A549 (cell line): ENCODE measurements around the gene SLCO4A1. TPM values are rescaled to one million over a fixed set of nuclear protein-coding genes. Genes with fewer than 3 reads are reported as not detected.

Experiments used
- ATAC-seq, 2 experiments: fragments of 200-7000 bp in 1 of 2; fragments of >200 bp in 1 of 2; cut with Nextera tagmentation in 1 of 2; cut with Tn5 transposase in 1 of 2; 3 replicates each; pipeline versions ENCODE4 v1.8.0 to v1.9.1; 2018 to 2020; ENCODE audit warnings: mild to moderate bottlenecking in 1 of 2, moderate library complexity in 1 of 2
- CTCF ChIA-PET: fragments of 300-600 bp; sonication (Branson Sonifier 250); formaldehyde crosslinking; extraction: SDS; loops from one replicate; lab custom pipeline; 2021; ENCODE audit warnings: antibody characterized with exemption, inconsistent platforms; lab: Yijun Ruan, JAX
- POLR2A ChIA-PET: fragments of 350-600 bp; formaldehyde crosslinking; extraction: SDS; loops from one replicate; lab custom pipeline; 2021; ENCODE audit warnings: antibody characterized with exemption, inconsistent platforms; lab: Yijun Ruan, JAX
- DNase-seq, 2 experiments: peaks; one replicate each; pipeline versions ENCODE4 v3.0.0 to v3.0.0-alpha.2; 2011 to 2016; ENCODE audit warnings: low read depth in 1 of 2, low spot score in 1 of 2
- FAIRE-seq: peaks from 2 replicates; lab custom pipeline; 2011; peaks lifted over from hg19 to GRCh38; lab: Jason Lieb, UNC
- H3K27ac ChIP-seq, 2 experiments: fragments of >200 bp; sonication (Bioruptor Twin); formaldehyde crosslinking; 3 replicates each; pipeline ENCODE4 v1.5.1; 2016 to 2017
- H3K4me1 ChIP-seq: fragments of >200 bp; sonication (Bioruptor Twin); formaldehyde crosslinking; 3 replicates; pipeline ENCODE4 v1.6.1; 2016
- H3K4me2 ChIP-seq: fragments of >200 bp; sonication (Bioruptor Twin); formaldehyde crosslinking; 3 replicates; pipeline ENCODE4 v1.6.1; 2016
- H3K4me3 ChIP-seq: fragments of >200 bp; sonication (Bioruptor Twin); formaldehyde crosslinking; 3 replicates; pipeline ENCODE4 v1.5.1; 2016
- H3K9me3 ChIP-seq: fragments of >200 bp; sonication (Bioruptor Twin); formaldehyde crosslinking; 3 replicates; pipeline ENCODE4 v1.6.1; 2016
- CEBPB ChIP-seq, 2 experiments: fragments of >200 bp in 1 of 2; sonication (Bioruptor Twin) in 1 of 2; formaldehyde crosslinking in 1 of 2; IDR thresholded peaks; 2 replicates each; pipeline ENCODE4 v1.6.1; 2012 to 2016
- CHD4 ChIP-seq: fragments of 200-600 bp; sonication (generic); IDR thresholded peaks from 2 replicates; pipeline ENCODE4 v1.6.1; 2016; ENCODE audit warnings: antibody characterized with exemption, mild to moderate bottlenecking, borderline replicate concordance
- EHMT2 ChIP-seq: fragments of 200-600 bp; sonication (generic); IDR thresholded peaks from 2 replicates; pipeline ENCODE4 v1.6.1; 2016; ENCODE audit warnings: antibody characterized with exemption, low read depth, mild to moderate bottlenecking, moderate library complexity
- ESRRA ChIP-seq: fragments of 150-350 bp; IDR thresholded peaks from 2 replicates; pipeline ENCODE4 v1.6.1; 2014; ENCODE audit warnings: mild to moderate bottlenecking, low read length, borderline replicate concordance
- HDAC2 ChIP-seq: fragments of 200-600 bp; sonication (generic); IDR thresholded peaks from 2 replicates; pipeline ENCODE4 v1.6.1; 2016
- HEYL ChIP-seq: fragments of 250-450 bp; sonication (Bioruptor Pico); IDR thresholded peaks from 2 replicates; pipeline ENCODE4 v1.8.0; 2021; ENCODE audit warnings: mild to moderate bottlenecking, moderate library complexity
- HOXB5 ChIP-seq: fragments of 250-450 bp; sonication (Bioruptor Pico); IDR thresholded peaks from 2 replicates; pipeline ENCODE4 v1.5.0; 2020; ENCODE audit warnings: mild to moderate bottlenecking, moderate library complexity
- JUN ChIP-seq, 2 experiments: fragments of >200 bp; sonication (Bioruptor Twin); formaldehyde crosslinking; IDR thresholded peaks; 2 replicates in 1 of 2; 3 replicates in 1 of 2; pipeline ENCODE4 v1.6.1; 2016 to 2017
- KDM1A ChIP-seq: fragments of 200-600 bp; sonication (generic); IDR thresholded peaks from 2 replicates; pipeline ENCODE4 v1.6.1; 2016; ENCODE audit warnings: low read depth, mild to moderate bottlenecking
- MYC ChIP-seq: IDR thresholded peaks from 2 replicates; pipeline ENCODE4 v1.6.1; 2012; ENCODE audit warnings: mild to moderate bottlenecking, inconsistent platforms, low read length, improper control_type of control experiment, borderline replicate concordance
- NPAS2 ChIP-seq: fragments of 250-450 bp; sonication (Bioruptor Pico); IDR thresholded peaks from 2 replicates; pipeline ENCODE4 v1.8.0; 2022; ENCODE audit warnings: mild to moderate bottlenecking, moderate library complexity, borderline replicate concordance
- NR3C1 ChIP-seq: fragments of >200 bp; sonication (Bioruptor Twin); formaldehyde crosslinking; IDR thresholded peaks from 3 replicates; pipeline ENCODE4 v1.6.1; 2017
- PHF8 ChIP-seq: fragments of 200-600 bp; sonication (generic); IDR thresholded peaks from 2 replicates; pipeline ENCODE4 v1.6.1; 2016; ENCODE audit warnings: low read depth, mild to moderate bottlenecking, antibody characterized with exemption, moderate library complexity, borderline replicate concordance
- RCOR1 ChIP-seq: fragments of 150-350 bp; IDR thresholded peaks from 2 replicates; pipeline ENCODE4 v1.6.1; 2014; ENCODE audit warnings: antibody characterized with exemption, low read length, low read depth
- RFX5 ChIP-seq: fragments of 450-650 bp; IDR thresholded peaks from 2 replicates; pipeline ENCODE4 v1.7.1; 2014; ENCODE audit warnings: antibody characterized with exemption, mild to moderate bottlenecking, moderate library complexity
- SMC3 ChIP-seq: fragments of >200 bp; sonication (Bioruptor Twin); formaldehyde crosslinking; IDR thresholded peaks from 3 replicates; pipeline ENCODE4 v1.6.1; 2018; ENCODE audit warnings: inconsistent platforms
- TFCP2L1 ChIP-seq: fragments of 250-450 bp; sonication (Bioruptor Pico); IDR thresholded peaks from 2 replicates; pipeline ENCODE4 v1.5.0; 2021; ENCODE audit warnings: mild to moderate bottlenecking
- ZC3H11A ChIP-seq: fragments of 450-650 bp; IDR thresholded peaks from 2 replicates; pipeline ENCODE4 v1.6.1; 2014; ENCODE audit warnings: antibody characterized with exemption, mild to moderate bottlenecking
- ZNF302 ChIP-seq: fragments of 250-450 bp; sonication (Bioruptor Pico); IDR thresholded peaks from 2 replicates; pipeline ENCODE4 v1.9.0; 2021; ENCODE audit warnings: inconsistent platforms, mild to moderate bottlenecking, moderate library complexity
- WGBS: methylation state at CpG from one replicate; pipeline ENCODE4 v1.1.6; 2017; ENCODE audit errors: missing lambda C conversion rate; 5-methylcytosine and 5-hydroxymethylcytosine counted together
- polyA plus RNA-seq, 4 experiments: library from polyadenylated mRNA; depleted of rRNA in 3 of 4; stranded (reverse); fragments of >200 nt; fragmentation: RNase III in 1 of 4; extraction: RNeasy Plus Mini Kit Qiagen cat#74134 plus additional on column Dnase treatment in 1 of 4; gene quantifications; 2 replicates in 3 of 4; 3 replicates in 1 of 4; pipeline ENCODE4 v1.2.3, GENCODE V29; 2011 to 2017
- TF ChIP-seq, protein P1 (sequence below): fragments of 250-450 bp; sonication (Bioruptor Pico); IDR thresholded peaks from 2 replicates; pipeline ENCODE4 v1.5.0; 2021; ENCODE audit warnings: mild to moderate bottlenecking, moderate library complexity, borderline replicate concordance
- TF ChIP-seq, protein P2 (sequence below): IDR thresholded peaks from 2 replicates; pipeline ENCODE4 v1.6.1; 2012
- TF ChIP-seq, protein P3 (sequence below): fragments of >200 bp; sonication (Bioruptor Twin); formaldehyde crosslinking; IDR thresholded peaks from 3 replicates; pipeline ENCODE4 v1.5.1; 2016
- TF ChIP-seq, protein P4 (sequence below): fragments of 200-600 bp; sonication (generic); IDR thresholded peaks from 2 replicates; pipeline ENCODE4 v1.6.1; 2016; ENCODE audit warnings: antibody characterized with exemption, mild to moderate bottlenecking, moderate library complexity
- TF ChIP-seq, protein P5 (sequence below): fragments of 250-450 bp; sonication (Bioruptor Pico); IDR thresholded peaks from 2 replicates; pipeline ENCODE4 v1.5.0; 2020; ENCODE audit warnings: low read depth, mild to moderate bottlenecking, moderate library complexity
- TF ChIP-seq, protein P6 (sequence below): IDR thresholded peaks from 2 replicates; pipeline ENCODE4 v1.6.1; 2012; ENCODE audit warnings: low read depth, borderline replicate concordance
- TF ChIP-seq, protein P7 (sequence below): IDR thresholded peaks from 2 replicates; pipeline ENCODE4 v1.6.1; 2012

The SLCO4A1 gene
- polyA plus RNA-seq, 2 of the 4 experiments (the other 2 are of a cell fraction), result 1.3 to 11.2 TPM

DNA sequence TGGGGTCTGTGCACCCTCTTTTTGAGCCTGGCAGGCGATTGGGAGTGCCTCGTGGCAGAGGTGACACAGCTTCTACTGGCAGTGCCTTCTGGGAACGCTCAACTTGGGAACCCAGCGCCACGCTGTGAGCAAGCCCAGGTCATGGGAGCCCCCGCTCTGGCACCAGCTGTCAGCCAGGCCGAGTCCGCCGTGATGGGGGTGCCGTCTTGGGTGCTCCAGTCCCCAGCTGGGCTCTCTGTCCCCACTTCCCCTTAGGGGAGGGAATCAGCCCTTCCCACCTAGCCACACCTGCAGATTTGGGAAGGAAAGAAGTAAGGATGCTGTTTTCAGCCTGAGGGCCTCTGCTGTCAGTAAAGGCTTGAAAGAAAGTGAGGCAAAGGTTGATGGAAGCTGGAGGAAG is 35.4 kb downstream of the SLCO4A1 start:
- WGBS, result 64% methylated on average over 10 of the region's 10 CpGs
- H3K27ac ChIP-seq, result no peak overlapping the region
- POLR2A ChIA-PET, result no interaction called here
- no peaks in the 10 kb centered on the region for H3K4me1 ChIP-seq
- ATAC-seq (no peak), FAIRE-seq (no peak), DNase-seq (no peak)
- no peak overlapping the region for H3K4me2 ChIP-seq
- CTCF ChIA-PET, result interaction anchor here (1.1 to 3.0 kb wide), 3 partner anchors 8 to 114 kb away, joined by 3 to 23 read pairs (median 3); no protein-coding TSS in a partner anchor
- no peak overlapping the region for H3K4me3 ChIP-seq
- TF ChIP-seq ESRRA (no peak), EHMT2 (no peak), HOXB5 (CRISPR knock-in tag) (no peak), JUN (IDR thresholded peaks at IDR 0.05) (no peak), CEBPB (IDR thresholded peaks at IDR 0.05) (no peak), HEYL (CRISPR knock-in tag) (no peak), RFX5 (no peak), NR3C1 (no peak), SMC3 (no peak), KDM1A (no peak), CHD4 (no peak), RCOR1 (no peak), PHF8 (no peak), ZC3H11A (no peak)
- TF ChIP-seq, protein P1, sequence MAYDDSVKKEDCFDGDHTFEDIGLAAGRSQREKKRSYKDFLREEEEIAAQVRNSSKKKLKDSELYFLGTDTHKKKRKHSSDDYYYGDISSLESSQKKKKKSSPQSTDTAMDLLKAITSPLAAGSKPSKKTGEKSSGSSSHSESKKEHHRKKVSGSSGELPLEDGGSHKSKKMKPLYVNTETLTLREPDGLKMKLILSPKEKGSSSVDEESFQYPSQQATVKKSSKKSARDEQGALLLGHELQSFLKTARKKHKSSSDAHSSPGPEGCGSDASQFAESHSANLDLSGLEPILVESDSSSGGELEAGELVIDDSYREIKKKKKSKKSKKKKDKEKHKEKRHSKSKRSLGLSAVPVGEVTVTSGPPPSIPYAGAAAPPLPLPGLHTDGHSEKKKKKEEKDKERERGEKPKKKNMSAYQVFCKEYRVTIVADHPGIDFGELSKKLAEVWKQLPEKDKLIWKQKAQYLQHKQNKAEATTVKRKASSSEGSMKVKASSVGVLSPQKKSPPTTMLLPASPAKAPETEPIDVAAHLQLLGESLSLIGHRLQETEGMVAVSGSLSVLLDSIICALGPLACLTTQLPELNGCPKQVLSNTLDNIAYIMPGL (CRISPR knock-in tag), result no peak
- TF ChIP-seq, protein P2, sequence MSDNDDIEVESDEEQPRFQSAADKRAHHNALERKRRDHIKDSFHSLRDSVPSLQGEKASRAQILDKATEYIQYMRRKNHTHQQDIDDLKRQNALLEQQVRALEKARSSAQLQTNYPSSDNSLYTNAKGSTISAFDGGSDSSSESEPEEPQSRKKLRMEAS, result no peak
- TF ChIP-seq, protein P3, sequence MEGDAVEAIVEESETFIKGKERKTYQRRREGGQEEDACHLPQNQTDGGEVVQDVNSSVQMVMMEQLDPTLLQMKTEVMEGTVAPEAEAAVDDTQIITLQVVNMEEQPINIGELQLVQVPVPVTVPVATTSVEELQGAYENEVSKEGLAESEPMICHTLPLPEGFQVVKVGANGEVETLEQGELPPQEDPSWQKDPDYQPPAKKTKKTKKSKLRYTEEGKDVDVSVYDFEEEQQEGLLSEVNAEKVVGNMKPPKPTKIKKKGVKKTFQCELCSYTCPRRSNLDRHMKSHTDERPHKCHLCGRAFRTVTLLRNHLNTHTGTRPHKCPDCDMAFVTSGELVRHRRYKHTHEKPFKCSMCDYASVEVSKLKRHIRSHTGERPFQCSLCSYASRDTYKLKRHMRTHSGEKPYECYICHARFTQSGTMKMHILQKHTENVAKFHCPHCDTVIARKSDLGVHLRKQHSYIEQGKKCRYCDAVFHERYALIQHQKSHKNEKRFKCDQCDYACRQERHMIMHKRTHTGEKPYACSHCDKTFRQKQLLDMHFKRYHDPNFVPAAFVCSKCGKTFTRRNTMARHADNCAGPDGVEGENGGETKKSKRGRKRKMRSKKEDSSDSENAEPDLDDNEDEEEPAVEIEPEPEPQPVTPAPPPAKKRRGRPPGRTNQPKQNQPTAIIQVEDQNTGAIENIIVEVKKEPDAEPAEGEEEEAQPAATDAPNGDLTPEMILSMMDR, result no peak
- peaks cover 11% of the 10 kb centered on the region for H3K9me3 ChIP-seq

DNA sequence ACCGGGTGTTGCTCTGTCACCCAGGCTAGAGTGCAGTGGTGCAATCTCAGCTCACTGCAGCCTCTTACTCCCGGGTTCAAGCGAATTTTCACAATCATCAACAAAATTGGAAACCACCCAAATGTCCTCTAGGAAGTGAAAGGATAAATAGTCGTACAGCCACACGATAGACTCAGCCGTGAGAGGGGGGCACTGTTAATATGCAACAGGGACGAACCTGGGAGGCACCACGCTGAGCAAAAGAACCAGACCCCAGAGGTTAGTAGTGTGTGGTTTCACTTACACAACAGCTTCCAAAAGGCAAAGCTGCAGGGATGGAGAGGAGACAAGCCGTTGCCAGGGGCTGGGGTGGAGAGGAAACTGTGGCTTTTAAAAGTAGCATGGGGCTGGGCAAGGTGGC is 36.2 kb downstream of the SLCO4A1 start:
- no peak for DNase-seq
- Histone ChIP-seq H3K4me3 (no peak overlapping the region), H3K4me1 (no peaks in the 10 kb centered on the region), H3K27ac (no peak overlapping the region), H3K4me2 (no peak overlapping the region), H3K9me3 (peaks cover 11% of the 10 kb centered on the region)
- TF ChIP-seq HEYL (CRISPR knock-in tag) (no peak), HDAC2 (no peak), NR3C1 (no peak), ZNF302 (CRISPR knock-in tag) (no peak), NPAS2 (CRISPR knock-in tag) (no peak), TFCP2L1 (CRISPR knock-in tag) (no peak), MYC (no peak), CHD4 (no peak)
- TF ChIP-seq, protein P4, sequence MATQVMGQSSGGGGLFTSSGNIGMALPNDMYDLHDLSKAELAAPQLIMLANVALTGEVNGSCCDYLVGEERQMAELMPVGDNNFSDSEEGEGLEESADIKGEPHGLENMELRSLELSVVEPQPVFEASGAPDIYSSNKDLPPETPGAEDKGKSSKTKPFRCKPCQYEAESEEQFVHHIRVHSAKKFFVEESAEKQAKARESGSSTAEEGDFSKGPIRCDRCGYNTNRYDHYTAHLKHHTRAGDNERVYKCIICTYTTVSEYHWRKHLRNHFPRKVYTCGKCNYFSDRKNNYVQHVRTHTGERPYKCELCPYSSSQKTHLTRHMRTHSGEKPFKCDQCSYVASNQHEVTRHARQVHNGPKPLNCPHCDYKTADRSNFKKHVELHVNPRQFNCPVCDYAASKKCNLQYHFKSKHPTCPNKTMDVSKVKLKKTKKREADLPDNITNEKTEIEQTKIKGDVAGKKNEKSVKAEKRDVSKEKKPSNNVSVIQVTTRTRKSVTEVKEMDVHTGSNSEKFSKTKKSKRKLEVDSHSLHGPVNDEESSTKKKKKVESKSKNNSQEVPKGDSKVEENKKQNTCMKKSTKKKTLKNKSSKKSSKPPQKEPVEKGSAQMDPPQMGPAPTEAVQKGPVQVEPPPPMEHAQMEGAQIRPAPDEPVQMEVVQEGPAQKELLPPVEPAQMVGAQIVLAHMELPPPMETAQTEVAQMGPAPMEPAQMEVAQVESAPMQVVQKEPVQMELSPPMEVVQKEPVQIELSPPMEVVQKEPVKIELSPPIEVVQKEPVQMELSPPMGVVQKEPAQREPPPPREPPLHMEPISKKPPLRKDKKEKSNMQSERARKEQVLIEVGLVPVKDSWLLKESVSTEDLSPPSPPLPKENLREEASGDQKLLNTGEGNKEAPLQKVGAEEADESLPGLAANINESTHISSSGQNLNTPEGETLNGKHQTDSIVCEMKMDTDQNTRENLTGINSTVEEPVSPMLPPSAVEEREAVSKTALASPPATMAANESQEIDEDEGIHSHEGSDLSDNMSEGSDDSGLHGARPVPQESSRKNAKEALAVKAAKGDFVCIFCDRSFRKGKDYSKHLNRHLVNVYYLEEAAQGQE, result no peak
- TF ChIP-seq, protein P5, sequence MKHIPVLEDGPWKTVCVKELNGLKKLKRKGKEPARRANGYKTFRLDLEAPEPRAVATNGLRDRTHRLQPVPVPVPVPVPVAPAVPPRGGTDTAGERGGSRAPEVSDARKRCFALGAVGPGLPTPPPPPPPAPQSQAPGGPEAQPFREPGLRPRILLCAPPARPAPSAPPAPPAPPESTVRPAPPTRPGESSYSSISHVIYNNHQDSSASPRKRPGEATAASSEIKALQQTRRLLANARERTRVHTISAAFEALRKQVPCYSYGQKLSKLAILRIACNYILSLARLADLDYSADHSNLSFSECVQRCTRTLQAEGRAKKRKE (CRISPR knock-in tag), result no peak
- TF ChIP-seq, protein P6, sequence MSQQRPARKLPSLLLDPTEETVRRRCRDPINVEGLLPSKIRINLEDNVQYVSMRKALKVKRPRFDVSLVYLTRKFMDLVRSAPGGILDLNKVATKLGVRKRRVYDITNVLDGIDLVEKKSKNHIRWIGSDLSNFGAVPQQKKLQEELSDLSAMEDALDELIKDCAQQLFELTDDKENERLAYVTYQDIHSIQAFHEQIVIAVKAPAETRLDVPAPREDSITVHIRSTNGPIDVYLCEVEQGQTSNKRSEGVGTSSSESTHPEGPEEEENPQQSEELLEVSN, result no peak
- TF ChIP-seq, protein P7, sequence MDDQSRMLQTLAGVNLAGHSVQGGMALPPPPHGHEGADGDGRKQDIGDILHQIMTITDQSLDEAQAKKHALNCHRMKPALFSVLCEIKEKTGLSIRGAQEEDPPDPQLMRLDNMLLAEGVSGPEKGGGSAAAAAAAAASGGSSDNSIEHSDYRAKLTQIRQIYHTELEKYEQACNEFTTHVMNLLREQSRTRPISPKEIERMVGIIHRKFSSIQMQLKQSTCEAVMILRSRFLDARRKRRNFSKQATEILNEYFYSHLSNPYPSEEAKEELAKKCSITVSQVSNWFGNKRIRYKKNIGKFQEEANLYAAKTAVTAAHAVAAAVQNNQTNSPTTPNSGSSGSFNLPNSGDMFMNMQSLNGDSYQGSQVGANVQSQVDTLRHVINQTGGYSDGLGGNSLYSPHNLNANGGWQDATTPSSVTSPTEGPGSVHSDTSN, result no peak
- TF ChIP-seq, protein P2, result no peak
- ChIA-PET CTCF (interaction anchor here (0.7 to 3.0 kb wide), 8 partner anchors 9 to 184 kb away, joined by 3 to 23 read pairs (median 3); no protein-coding TSS in a partner anchor), POLR2A (no interaction called here)
- 25% methylated on average over 9 of the region's 9 CpGs for WGBS
- no peak for FAIRE-seq
- ATAC-seq, result no peak
